GM23338 (cell line): ENCODE results near the gene AMBRA1. TPM values are rescaled to one million over a fixed set of nuclear protein-coding genes. Genes with fewer than 3 reads are reported as not detected.

Experiments
- ATAC-seq: fragments of 200-7000 bp; cut with Tn5 transposase; 3 replicates; pipeline ENCODE4 v1.9.1; 2020
- DNase-seq: peaks from one replicate; pipeline ENCODE4 v3.0.0-alpha.2; 2015; ENCODE audit warnings: low spot score
- H2AFZ ChIP-seq: fragments of 200-600 bp; sonication (generic); 2 replicates; pipeline ENCODE4 v1.8.0; 2016; ENCODE audit warnings: antibody characterized with exemption, mild to moderate bottlenecking, moderate library complexity
- H3F3A ChIP-seq: fragments of 200-600 bp; sonication (generic); replicated peaks from 2 replicates; pipeline ENCODE4 v1.8.0; 2017; ENCODE audit warnings: antibody characterized with exemption, mixed run types, low read depth
- H3K27ac ChIP-seq: fragments of 200-600 bp; sonication (generic); 2 replicates; pipeline ENCODE4 v1.6.1; 2016; ENCODE audit warnings: low read depth
- H3K27me3 ChIP-seq: fragments of 200-600 bp; sonication (generic); 2 replicates; pipeline ENCODE4 v1.8.0; 2016; ENCODE audit warnings: mild to moderate bottlenecking, mixed run types, moderate library complexity; ENCODE audit not compliant: insufficient read depth
- H3K36me3 ChIP-seq: fragments of 200-600 bp; sonication (generic); 2 replicates; pipeline ENCODE4 v1.8.0; 2016; ENCODE audit warnings: mild to moderate bottlenecking; ENCODE audit not compliant: insufficient read depth
- H3K4me1 ChIP-seq: fragments of 200-600 bp; sonication (generic); 2 replicates; pipeline ENCODE4 v1.8.0; 2016; ENCODE audit warnings: mild to moderate bottlenecking, moderate library complexity; ENCODE audit not compliant: insufficient read depth
- H3K4me2 ChIP-seq: fragments of 200-600 bp; sonication (generic); 2 replicates; pipeline ENCODE4 v1.7.1; 2017; ENCODE audit warnings: mixed run types
- H3K4me3 ChIP-seq: fragments of 200-600 bp; sonication (generic); 2 replicates; pipeline ENCODE4 v1.6.1; 2016; ENCODE audit warnings: mixed run types
- H3K79me2 ChIP-seq: fragments of 200-600 bp; sonication (generic); replicated peaks from 2 replicates; pipeline ENCODE4 v1.8.0; 2017; ENCODE audit warnings: mild to moderate bottlenecking; ENCODE audit not compliant: insufficient read depth
- H3K9me2 ChIP-seq: fragments of 200-600 bp; sonication (generic); 2 replicates; pipeline ENCODE4 v1.8.0; 2017; ENCODE audit not compliant: insufficient read depth
- H4K20me1 ChIP-seq: fragments of 200-600 bp; sonication (generic); replicated peaks from 2 replicates; pipeline ENCODE4 v1.8.0; 2017; ENCODE audit warnings: mild to moderate bottlenecking; ENCODE audit not compliant: insufficient read depth
- H3K27ac Mint-ChIP-seq: 2 replicates; pipeline ENCODE4 v1.8.0; 2020; ENCODE audit warnings: inconsistent platforms, mild to moderate bottlenecking, moderate library complexity, mixed read lengths
- H3K27me3 Mint-ChIP-seq: 3 replicates; pipeline ENCODE4 v1.8.0; 2022; ENCODE audit warnings: low read depth, mild to moderate bottlenecking, moderate library complexity, mixed read lengths, inconsistent platforms; ENCODE audit not compliant: insufficient read depth, poor library complexity
- H3K36me3 Mint-ChIP-seq: 3 replicates; pipeline ENCODE4 v1.8.0; 2021; ENCODE audit warnings: low read depth, mild to moderate bottlenecking, inconsistent platforms, moderate library complexity, mixed read lengths
- H3K4me1 Mint-ChIP-seq: 3 replicates; pipeline ENCODE4 v1.8.0; 2020; ENCODE audit warnings: mild to moderate bottlenecking, inconsistent platforms, mixed read lengths
- H3K4me3 Mint-ChIP-seq: 3 replicates; pipeline ENCODE4 v1.8.0; 2021; ENCODE audit warnings: moderate library complexity, mild to moderate bottlenecking, inconsistent platforms, mixed read lengths
- H3K9me3 Mint-ChIP-seq: 3 replicates; pipeline ENCODE4 v1.8.0; 2020; ENCODE audit warnings: moderate library complexity, mild to moderate bottlenecking, inconsistent platforms, mixed read lengths
- CREB1 ChIP-seq: fragments of 250-450 bp; sonication (Bioruptor Pico); IDR thresholded peaks from 2 replicates; pipeline ENCODE4 v1.5.0; 2020; ENCODE audit warnings: low read depth, mild to moderate bottlenecking, moderate library complexity
- CTCF ChIP-seq, 2 experiments: fragments of 200-600 bp in 1 of 2; sonication (generic) in 1 of 2; conservative IDR thresholded peaks; 2 replicates each; pipeline versions ENCODE4 v1.5.1 to v1.6.1; 2016 to 2017; ENCODE audit warnings: antibody characterized with exemption in 2 of 2, low read depth in 2 of 2, mild to moderate bottlenecking in 2 of 2, moderate library complexity in 1 of 2
- ETS1 ChIP-seq: IDR thresholded peaks from 2 replicates; pipeline ENCODE4 v1.6.1; 2016; ENCODE audit warnings: antibody characterized with exemption
- EZH2 ChIP-seq: fragments of 200-600 bp; sonication (generic); IDR thresholded peaks from one replicate; pipeline ENCODE4 v1.8.0; 2017; ENCODE audit warnings: antibody characterized with exemption, mild to moderate bottlenecking, low read depth; ENCODE audit not compliant: unreplicated experiment
- EZH2phosphoT487 ChIP-seq: fragments of 200-600 bp; sonication (generic); IDR thresholded peaks from one replicate; pipeline ENCODE4 v1.8.1; 2018; ENCODE audit warnings: antibody characterized with exemption; ENCODE audit not compliant: unreplicated experiment
- JUNB ChIP-seq: IDR thresholded peaks from one replicate; pipeline ENCODE4 v1.6.1; 2016; ENCODE audit warnings: antibody characterized with exemption; ENCODE audit not compliant: unreplicated experiment
- NANOG ChIP-seq: IDR thresholded peaks from 2 replicates; pipeline ENCODE4 v1.6.1; 2016; ENCODE audit warnings: antibody characterized with exemption, borderline replicate concordance
- POLR2AphosphoS5 ChIP-seq: IDR thresholded peaks from 2 replicates; pipeline ENCODE4 v1.6.1; 2016; ENCODE audit warnings: antibody characterized with exemption, low read depth
- REST ChIP-seq: IDR thresholded peaks from one replicate; pipeline ENCODE4 v1.6.1; 2018; ENCODE audit warnings: antibody characterized with exemption; ENCODE audit not compliant: unreplicated experiment
- STAT1 ChIP-seq: IDR thresholded peaks from one replicate; pipeline ENCODE4 v1.6.1; 2016; ENCODE audit warnings: antibody characterized with exemption; ENCODE audit not compliant: unreplicated experiment
- ZNF114 ChIP-seq: fragments of 250-450 bp; sonication (Bioruptor Pico); IDR thresholded peaks from 2 replicates; pipeline ENCODE4 v1.5.0; 2020; ENCODE audit warnings: mild to moderate bottlenecking, moderate library complexity
- ZNF331 ChIP-seq: fragments of 250-450 bp; sonication (Bioruptor Pico); IDR thresholded peaks from 2 replicates; pipeline ENCODE4 v1.5.0; 2020; ENCODE audit warnings: low read depth, mild to moderate bottlenecking, moderate library complexity
- ZNF462 ChIP-seq: fragments of 250-450 bp; sonication (Bioruptor Pico); IDR thresholded peaks from 2 replicates; pipeline ENCODE4 v1.5.0; 2020; ENCODE audit warnings: mild to moderate bottlenecking, moderate library complexity
- polyA plus RNA-seq: library from polyadenylated mRNA; unstranded; fragments of >200 nt; fragmentation: Nextera tagmentation; extraction: Ambion mirVana; gene quantifications from 2 replicates; pipeline ENCODE4 v1.2.1, GENCODE V29; 2016
- total RNA-seq: library from RNA; depleted of rRNA; stranded (reverse); fragments of >200 nt; shearing (Covaris generic); gene quantifications from 2 replicates; pipeline ENCODE4 v1.2.3, GENCODE V29; 2014

Gene AMBRA1
- total and polyA plus RNA-seq, 2 experiments from 2014 or later: 8.3 to 34.8 TPM

GRCh38 chr11:46463701-46464421, 130.0 kb downstream of the AMBRA1 start:
- no peaks in the 10 kb centered on the region for H3K9me3 Mint-ChIP-seq
- Histone ChIP-seq H3K27me3 (no peaks in the 10 kb centered on the region), H3K27ac (peak overlapping the region; percentile 16; the same call in 1 of the 2 replicates), H4K20me1 (peaks cover 16% of the 10 kb centered on the region), H3K4me1 (peaks cover 29% of the 10 kb centered on the region), H3K9me2 (no peaks in the 10 kb centered on the region), H3F3A (no peaks in the 10 kb centered on the region), H3K4me3 (no peak overlapping the region), H2AFZ (no peak overlapping the region), H3K79me2 (0 out of 2 replicates have a peak, but pooled peaks cover 9% of the 10 kb centered on the region), H3K4me2 (0 out of 2 replicates have a peak overlapping the region, but pooled peaks have one; percentile 14), H3K36me3 (no peaks in the 10 kb centered on the region)
- H3K27me3 Mint-ChIP-seq: peaks cover 7% of the 10 kb centered on the region
- 0 out of 2 replicates have a peak overlapping the region, but pooled peaks have one; percentile 41 for H3K27ac Mint-ChIP-seq
- H3K36me3 Mint-ChIP-seq: peaks cover 7% of the 10 kb centered on the region; the same call in 1 of the 3 replicates
- ATAC-seq (peak; percentile 68), DNase-seq (peak; percentile 26)
- TF ChIP-seq ZNF114 (CRISPR knock-in tag) (no peak), POLR2AphosphoS5 (no peak), CREB1 (no peak), REST (no peak), STAT1 (no peak), CTCF (conservative IDR thresholded peaks at IDR 0.05; ENCODE audit: low read depth in 2 of 2) (no peak), EZH2phosphoT487 (no peak), EZH2 (no peak), ZNF462 (no peak), ZNF331 (no peak), ETS1 (no peak), JUNB (no peak), NANOG (no peak)
- peaks cover 37% of the 10 kb centered on the region for H3K4me1 Mint-ChIP-seq
- no peak overlapping the region for H3K4me3 Mint-ChIP-seq
